Kidney glomerular epithelial cell (primary cell): ENCODE measurements around the gene DUSP14.
"Not testable (repeated sequence)": the region's sequence is repeated elsewhere in the genome, so short reads cannot be mapped to it uniquely, and the experiment has no call there.

ENCODE experiments used
- DNase-seq: peaks from one replicate; lab custom pipeline; 2025; lab: John Stamatoyannopoulos, UW

Gene DUSP14

GRCh38 chr17:37485938-37486570, 3.6 kb upstream of the DUSP14 start:
- no peak for DNase-seq

DNA sequence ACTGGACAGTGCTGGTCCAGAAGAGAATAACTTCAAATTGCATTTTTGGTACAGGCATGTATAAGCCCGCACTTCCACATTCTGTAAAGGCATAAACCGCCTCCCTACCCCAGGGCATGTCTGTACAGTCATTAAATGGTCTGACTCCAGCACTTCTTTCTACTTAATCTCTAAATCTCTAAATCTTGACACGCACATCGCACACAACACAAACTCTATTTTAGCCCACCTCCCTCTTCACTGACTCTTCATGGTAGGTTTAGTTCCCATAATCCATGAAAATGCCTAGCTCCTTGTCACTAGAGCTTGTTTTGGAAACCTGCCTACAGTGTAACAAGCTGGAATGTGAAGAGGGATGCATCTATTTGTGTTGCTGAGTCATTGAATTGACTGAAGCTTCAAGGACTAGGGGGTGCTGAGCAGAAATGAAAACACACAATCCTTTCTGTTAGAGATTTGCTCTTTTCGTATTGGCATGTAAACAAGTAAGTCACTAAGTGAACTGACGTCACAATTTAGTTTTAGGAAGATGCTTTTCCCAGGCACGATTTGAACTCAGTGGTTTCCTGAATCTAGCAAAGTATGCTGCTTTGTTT, 1.6 kb upstream of the DUSP14 start:
- DNase-seq: peak; percentile 97

- DNase-seq: peak; percentile 91
Measured at GRCh38 chr17:37488607-37489196, 989 bp upstream of the DUSP14 start.

GRCh38 chr17:37490022-37490587, 414 bp downstream of the DUSP14 start:
- DNase-seq: no peak

DNA sequence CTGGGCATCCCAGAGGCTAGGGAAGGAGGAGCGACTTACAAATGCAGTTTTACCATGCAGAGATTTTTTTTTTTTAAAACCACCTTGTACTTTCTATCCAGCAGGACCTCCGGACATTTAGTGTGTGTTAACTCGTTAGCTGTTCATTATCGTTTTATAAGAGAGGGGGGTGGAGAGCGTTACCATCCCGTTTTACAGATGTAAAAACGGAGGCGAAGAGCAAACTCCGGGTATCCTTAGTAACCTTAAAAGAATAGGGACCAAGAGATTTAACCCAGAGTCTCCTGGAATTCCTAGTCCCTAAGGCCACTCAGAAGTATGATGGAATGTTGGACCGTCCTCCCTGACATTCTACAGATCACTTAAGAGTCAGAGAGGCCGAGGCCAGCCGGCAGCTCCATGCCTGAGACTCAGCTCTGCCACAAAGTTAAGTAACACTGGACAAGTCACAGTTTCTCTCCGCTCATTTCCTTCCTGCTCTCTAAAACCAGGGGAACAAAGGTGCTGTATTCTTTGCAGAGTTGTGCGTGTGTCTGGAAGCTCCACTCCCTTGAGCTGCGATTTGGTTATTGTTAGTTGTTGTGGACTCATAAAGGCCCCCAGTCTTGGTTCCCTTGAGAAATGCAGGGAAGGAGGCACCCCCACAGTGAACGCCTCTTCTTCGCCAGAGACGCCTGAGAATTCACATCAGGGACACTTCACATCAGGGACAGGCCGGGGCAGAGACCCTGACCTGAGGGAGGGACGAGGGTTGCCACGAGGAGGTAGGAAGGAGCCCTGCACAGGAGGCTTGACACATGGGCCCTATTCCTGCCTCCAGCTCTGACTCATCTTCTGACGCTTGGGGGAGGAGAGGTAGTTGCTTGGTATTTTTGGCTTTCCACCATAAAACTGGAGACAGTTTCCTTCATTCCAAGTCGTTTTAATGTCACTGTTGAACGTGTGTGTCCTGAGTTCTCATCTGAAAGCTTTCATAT, 1.2 kb downstream of the DUSP14 start:
- peak; percentile 77 for DNase-seq

- DNase-seq: no peak
Measured at GRCh38 chr17:37492167-37492566, 2.5 kb downstream of the DUSP14 start.

DNA sequence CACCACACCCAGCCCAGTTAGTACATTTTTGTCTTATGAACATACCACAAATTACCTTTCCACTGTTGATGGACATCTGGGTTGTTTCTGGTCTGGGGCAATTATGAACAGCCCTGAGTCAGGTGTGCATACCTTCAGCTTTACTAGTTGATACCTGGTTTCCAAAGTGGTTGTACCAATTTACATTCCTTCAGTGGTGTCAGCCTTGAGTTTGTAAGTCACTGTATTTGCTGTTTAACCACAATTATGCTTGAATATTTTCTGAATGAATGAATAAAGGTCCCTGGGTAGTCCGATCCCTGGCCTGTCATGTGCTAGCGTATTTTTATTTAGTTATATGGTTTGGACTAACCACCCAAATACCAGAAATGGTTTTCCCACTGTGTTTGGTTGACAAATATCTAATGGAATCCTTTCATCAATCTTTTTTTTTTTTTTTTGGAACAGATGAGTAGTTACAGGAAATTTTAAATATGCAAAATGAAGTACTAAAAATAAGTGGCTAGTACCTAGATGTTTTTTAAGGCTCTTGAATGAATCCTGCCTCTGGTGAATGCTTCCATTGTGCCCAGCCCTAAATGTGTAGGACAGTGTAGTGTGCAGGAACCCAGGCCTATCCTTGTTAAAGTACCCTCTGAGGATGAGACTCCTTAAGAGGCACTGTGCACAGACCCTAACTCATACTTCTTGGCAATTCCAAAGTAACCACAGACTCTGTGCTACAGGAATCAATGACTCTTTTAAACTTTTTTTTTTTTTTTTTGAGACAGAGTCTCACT, 3.7 kb downstream of the DUSP14 start:
- peak; percentile 75 for DNase-seq

- DNase-seq: no peak
Measured at GRCh38 chr17:37494401-37494831, 4.7 kb downstream of the DUSP14 start.

GRCh38 chr17:37494971-37495370, 5.3 kb downstream of the DUSP14 start:
- no peak for DNase-seq

GRCh38 chr17:37500378-37500777, 10.7 kb downstream of the DUSP14 start:
- no peak for DNase-seq

GRCh38 chr17:37502009-37502936, 12.6 kb downstream of the DUSP14 start:
- DNase-seq: no peak

DNA sequence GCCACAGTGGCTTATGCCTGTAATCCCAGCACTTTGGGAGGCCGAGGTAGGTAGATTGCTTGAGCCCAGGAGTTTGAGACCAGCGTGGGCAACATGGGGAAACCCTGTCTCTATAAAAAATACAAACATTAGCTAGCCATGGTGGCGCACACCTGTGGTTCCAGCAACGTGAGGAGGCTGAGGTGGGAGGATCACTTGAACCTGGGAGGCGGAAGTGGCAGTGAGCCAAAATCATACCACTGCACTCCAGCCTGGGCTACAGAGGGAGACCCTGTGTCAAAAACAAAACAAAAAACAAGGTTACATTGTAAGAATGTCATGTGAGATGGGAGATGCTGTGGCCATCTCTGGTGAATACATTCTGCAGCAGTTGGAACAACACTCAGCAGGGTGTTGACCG, 13.5 kb downstream of the DUSP14 start:
- DNase-seq: no peak

- no peak for DNase-seq
Measured at GRCh38 chr17:37505333-37505732, 15.6 kb downstream of the DUSP14 start.

DNA sequence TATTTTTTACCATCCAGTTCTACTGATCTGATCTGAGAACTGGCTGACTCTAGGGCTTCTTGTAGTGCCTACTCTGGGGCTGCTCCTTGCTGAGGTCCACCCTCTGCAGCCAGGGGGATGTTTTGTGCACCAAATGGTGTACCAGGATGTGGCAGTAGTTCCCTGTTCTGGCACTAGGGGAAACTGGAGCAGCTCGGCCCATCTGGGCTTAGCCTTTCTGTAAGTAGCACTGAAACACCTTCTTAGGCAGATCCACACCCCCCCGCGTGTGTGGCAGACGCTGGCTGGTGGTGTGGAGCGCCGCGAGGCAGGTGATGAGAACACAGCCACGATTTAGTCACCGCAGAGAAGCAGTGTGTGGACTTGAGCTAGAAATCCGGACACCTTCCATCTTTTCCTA, 17.0 kb downstream of the DUSP14 start:
- no peak for DNase-seq

DNA sequence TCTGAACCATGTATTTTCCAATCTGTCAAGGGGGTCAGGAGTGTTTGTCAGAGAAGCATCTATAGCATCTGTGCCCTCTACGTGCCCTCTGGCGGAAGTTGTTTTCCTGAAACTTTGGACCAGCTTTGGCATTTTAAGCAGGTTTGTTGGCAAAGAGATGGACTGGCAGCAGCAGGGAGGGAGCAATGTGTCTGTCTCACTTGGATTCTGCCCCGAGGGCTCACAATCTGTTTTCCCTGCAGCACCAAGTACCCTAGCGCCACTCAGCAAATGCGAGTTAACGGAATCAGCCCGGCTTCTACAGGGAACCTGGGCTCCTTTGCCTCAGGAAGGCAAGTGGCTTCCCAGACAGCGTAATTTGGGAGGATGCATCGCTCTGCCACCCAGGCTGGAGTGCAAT, 17.4 kb downstream of the DUSP14 start:
- no peak for DNase-seq

DNA sequence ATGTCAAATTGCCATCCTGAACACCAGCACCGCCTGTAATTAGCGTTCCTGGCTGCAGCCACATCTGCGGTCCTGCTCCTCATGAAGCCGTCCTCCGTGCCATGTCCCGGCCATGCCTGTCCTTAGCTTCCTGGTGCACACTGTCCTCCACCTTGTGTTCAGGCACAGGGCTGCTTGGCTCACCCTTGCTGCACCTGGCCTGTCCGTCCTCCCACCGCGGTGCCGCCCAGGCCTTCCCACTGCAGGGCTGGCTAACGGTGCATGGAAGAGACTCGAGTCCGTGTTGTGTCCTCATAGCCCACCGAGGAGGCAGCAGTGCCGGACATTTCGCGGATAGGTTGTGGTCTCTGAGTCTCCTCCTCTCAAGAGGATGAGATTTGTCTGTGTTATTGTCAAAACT, 20.4 kb downstream of the DUSP14 start:
- DNase-seq: no peak

DNA sequence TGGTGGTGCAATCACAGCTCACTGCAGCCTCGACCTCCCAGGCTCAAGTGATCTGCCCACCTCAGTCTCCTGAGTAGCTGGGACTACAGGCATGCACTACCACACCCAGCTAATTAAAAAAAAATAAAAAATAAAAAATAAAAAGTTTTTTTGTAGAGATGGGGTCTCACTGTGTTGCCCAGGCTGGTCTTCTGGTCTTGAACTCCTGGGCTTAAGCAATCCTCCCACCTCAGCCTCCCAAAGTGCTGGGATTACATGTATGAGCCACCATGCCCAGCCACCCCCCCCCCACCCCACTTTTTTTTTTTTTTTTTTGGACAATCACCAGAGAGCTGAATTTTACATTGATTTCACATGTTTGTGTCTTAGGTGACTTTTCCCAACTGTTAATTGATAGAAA, 22.0 kb downstream of the DUSP14 start:
- not testable (repeated sequence) for DNase-seq

GRCh38 chr17:37512442-37513068, 22.9 kb downstream of the DUSP14 start:
- DNase-seq: no peak

GRCh38 chr17:37513711-37514110, 24.0 kb downstream of the DUSP14 start:
- no peak for DNase-seq

- DNase-seq: no peak
Measured at GRCh38 chr17:37516127-37516571, 26.5 kb downstream of the DUSP14 start.
